OCI-LY1 (cell line): ENCODE data around the gene EXOC6B.

Experiments used
- CTCF ChIP-seq: fragments of 200-600 bp; sonication (generic), shearing (Covaris generic); IDR thresholded peaks from 2 replicates; pipeline ENCODE4 v1.5.1; 2017; ENCODE audit warnings: mild to moderate bottlenecking, antibody characterized with exemption, low read length, moderate library complexity, mixed read lengths
- EZH2 ChIP-seq: fragments of 200-600 bp; sonication (generic), shearing (Covaris generic); IDR thresholded peaks from 2 replicates; pipeline ENCODE4 v1.8.0; 2017; ENCODE audit warnings: borderline replicate concordance, mixed run types, mild to moderate bottlenecking, antibody characterized with exemption, low read length, moderate library complexity, mixed read lengths

DNA sequence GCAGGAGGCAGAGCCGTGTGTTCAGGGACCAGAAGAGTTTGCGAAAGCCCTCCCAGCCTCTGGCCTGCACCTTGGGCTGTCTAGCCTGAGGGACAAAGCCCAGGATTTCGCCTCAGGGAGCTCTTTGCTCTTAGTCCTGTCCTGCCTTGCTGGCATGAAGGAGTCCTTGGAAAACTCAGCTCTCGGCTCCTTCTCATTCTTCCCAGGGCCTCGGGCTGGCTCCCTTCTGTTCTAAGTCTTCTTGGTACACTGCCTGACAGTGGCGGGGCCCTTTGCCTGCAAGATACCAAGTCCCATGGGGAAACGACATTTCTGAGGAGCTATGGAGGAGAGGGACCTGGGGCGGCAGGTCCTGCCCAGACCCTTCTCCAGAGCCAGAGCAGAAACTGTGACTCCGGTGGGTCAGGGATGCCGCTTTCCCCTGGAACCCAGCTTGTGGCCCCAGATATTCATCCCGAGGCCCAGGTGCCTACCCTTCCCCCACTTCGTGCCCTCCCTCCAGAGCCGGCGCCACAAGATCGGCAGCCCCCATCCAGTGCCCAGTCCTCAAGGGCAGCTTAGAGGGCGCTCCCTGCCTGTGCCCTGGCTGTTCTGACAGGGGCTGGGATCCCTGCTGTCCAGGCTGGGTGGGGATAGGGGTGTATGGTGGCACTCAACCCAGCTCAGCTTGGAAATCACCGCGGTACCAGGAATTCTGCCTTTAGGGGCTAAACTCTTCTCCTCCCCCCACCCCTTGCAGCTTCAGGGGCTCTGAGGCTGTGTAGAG is 672.6 kb downstream of the EXOC6B start:
- TF ChIP-seq CTCF (no peak), EZH2 (no peak)
